Activated naive CD4-positive, alpha-beta T cell treated with anti-CD3 and anti-CD28 coated beads, Interleukin-2, amount 50 U/mL, for 16 hours (primary cell): Measurements from ENCODE around the gene SLC5A11.

ENCODE experiments used
- DNase-seq: peaks from one replicate; pipeline ENCODE4 v3.0.0-alpha.2; 2020

SLC5A11 gene

DNA sequence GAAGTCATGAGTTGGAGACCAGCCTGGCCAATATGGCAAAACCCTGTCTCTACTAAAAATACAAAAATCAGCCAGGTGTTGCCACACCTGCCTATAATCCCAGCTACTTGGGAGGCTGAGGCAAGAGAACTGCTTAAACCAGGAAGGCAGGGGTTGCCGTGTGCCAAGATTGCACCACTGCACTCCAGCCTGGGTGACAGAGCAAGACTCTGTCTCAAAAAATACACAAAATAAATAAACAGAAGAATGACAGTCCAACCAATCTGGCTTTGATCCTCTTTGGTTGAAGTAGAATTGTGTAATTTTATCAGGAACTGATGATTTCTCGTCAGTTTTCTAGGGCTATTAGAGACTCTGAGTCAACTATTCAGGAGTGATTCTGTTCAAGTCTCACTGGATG is 79.4 kb downstream of the SLC5A11 start:
- DNase-seq: no peak

DNA sequence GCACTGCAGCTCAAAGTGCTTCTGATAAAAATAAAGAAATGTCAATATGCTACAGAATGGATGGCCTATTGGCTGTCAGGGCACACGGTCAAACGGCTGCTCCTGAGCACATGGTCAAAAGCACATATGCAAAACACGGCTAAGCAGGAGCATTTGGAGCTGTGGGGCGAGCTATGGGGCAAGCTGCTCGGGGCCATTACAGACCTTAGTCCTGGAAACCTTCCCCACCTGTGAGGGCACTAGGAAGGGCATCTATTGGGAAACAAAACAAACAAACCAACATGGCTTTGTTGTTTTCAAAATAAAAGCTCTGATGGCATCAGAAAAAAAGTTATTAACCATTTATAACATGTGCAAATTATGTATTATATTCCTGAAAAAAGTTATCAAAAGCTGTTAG is 83.6 kb downstream of the SLC5A11 start:
- DNase-seq: no peak

DNA sequence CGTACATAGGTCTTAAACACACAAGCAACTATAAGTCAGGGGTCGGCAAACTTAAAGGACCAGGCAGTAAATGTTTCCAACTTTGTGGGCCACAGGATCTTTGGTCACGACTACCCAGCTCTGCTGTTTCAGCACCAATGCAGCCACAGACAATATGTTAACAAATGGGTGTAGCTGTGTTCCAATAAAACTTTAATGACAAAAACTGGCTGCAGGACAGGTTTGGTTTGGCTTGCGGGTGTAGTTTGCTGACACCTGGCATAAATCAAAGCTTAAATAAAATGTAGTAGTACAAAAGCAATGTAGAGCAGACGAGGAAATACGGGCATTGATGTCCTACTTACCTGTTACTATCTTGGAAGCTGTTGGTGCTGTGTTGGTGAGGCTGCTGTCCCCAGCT is 84.7 kb downstream of the SLC5A11 start:
- no peak for DNase-seq

DNA sequence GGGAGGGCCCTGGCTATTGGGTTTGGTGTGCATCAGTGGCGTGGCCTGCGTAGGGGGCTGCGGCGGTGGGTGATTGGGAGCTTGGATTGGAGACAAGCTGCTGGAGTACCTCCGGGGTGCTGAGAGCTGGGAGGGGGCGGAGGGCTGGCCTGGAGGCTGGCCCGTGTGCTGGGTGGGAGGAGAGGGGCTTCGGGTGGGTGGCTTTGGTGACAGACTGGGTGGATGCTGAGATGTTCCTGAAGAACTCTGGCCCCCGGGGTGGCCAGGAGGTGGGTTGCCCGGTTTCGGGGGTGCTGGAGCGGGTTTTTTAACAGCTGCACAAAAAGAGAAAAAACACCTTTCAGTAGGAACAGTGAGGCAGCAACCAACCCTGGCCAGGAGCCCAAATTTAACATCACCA is 85.3 kb downstream of the SLC5A11 start:
- DNase-seq: no peak

DNA sequence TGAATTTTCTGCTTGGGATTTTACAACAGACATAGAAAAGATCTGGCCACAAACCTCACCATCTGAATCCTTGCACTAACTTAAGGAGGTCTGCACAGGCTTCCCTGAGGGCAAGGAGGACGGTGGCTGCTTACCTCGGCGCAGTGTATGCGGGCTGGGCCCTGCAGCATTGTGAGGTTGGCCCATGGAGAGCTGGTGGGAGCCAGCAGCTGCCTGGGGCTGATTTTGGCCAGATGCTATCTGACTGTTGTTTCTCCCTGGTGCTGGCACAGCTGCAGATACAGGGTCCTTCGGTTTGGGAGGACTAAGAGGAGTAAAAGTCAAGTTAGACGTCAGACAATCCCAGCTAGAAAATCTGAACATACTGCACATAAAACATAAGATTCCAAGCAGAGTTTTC is 89.6 kb downstream of the SLC5A11 start:
- DNase-seq: no peak

DNA sequence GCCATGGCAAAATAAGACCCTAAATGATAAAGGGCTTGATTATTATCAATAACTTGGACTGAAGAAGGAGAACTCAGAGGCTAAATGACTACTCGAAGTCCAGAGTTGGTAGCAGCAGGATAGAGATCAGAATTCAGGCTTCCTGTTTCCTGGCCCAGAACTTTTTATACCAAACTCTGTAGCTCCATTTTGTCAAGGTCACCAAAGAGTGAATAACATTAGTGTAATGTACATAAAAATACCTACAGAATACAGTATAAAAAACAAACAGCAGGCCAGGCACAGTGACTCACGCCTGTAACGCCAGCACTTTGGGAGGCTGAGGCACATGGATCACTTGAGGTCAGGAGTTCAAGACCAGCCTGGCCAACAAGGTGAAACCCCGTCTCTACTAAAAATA is 90.4 kb downstream of the SLC5A11 start:
- DNase-seq: no peak

DNA sequence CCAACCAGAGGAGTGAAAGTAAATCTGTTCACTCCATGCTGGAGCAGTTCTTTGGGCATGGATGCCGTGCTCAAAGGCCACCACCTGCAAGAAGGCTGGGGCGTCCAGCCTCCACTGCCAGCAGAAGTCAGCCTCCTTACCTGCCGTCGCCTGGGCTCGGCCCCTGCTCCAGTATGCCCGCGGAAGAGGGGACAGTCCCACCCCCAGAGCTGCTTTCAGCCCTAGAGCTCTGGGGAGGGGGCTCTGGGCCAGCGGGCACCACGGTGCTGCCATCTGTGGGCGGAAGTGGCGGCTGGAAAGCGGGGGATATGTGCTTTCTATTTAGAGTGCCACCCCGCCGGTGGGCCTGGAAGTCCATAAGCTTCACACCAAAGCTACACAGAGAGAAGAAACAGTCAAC is 93.5 kb downstream of the SLC5A11 start:
- DNase-seq: no peak

DNA sequence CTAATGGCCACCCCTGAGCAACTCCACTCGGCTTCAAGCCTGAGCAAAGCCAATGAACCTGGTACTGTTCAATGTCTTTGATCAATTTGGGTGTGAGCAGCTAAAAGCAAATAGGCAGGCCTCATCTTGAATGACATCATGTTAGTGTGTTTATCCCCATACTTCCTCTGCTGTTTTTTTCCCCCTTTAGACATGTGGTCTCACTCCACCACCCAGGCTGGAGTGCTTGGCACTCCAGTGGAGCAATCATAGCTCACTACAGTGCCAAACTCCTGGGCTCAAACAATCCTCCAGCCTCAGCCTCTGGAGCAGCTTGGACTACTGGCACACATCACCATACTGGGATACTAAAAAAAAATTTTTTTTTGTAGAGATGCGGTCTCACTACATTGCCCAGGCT is 94.0 kb downstream of the SLC5A11 start:
- DNase-seq: no peak

DNA sequence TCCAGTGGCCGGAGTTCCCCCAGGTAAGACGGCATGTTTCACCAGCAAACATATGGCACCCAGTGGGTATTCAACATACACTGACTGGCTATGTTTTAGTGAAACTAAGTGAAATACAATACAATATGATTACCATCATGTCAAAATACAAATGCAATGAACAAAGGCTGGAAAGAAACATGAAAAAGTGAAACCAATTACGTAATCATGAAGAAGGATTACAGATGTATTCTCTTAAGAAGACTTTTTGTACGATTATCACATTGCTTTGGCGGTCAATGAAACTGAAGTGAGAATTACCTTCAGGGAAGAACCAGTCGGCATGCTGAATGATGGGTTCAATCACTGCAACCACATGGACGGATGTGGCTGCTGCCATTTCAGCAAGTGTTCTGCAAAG is 97.7 kb downstream of the SLC5A11 start:
- no peak for DNase-seq

DNA sequence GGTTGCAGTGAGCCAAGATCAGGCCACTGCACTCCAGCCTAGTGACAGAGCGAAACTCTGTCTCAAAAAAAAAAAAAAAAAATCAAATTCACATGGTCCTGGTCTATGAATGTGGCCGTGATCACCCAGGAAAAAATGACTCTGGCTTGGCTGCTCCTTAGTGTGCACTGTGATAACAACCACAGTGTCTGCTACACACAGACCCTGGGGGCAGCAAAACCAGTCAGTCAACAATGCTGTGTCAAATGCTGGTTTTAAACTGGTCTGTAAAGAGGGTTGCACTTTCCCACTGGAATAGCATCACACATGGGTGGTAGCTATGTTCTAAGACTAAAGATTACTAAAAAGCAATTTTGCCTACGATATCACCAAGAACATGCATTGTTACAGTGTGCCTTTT is 98.4 kb downstream of the SLC5A11 start:
- no peak for DNase-seq

DNA sequence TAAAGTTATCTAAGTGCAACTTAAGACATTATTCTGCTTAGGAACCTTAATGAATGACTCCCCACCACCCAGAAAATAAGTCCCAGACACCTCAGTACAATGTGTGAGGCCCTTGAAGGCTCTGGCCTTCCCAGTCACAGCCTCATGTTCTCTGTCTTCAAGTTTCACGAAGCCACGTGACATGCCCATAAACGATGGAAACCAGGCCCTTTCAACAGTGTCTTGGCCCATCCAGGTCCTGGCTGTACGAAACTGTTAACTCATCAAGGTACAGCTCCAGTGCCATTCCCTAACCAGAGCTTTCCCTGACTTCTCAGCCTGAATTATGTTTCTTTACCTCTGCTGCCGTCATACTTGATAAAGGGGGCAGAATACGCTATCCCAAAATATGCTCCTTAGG is 100.4 kb downstream of the SLC5A11 start:
- DNase-seq: no peak

DNA sequence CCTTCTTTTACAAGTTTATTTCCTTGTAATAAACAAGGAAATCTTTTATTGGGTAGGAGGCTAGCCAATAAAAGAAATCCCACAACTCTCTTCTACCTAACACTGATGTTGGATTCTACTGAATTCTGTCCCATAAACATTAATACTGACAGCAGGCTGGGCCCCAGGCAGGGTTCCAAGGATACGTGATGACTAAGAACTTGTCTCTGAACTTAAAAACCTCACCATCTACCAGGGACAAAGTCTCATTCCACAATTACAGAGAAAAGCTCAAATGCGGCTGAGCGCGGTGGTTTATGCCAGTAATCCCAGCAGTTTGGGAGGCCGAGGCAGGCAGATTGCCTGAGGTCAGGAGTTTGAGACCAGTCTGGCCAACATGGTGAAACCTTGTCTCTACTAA is 104.5 kb downstream of the SLC5A11 start:
- DNase-seq: no peak

DNA sequence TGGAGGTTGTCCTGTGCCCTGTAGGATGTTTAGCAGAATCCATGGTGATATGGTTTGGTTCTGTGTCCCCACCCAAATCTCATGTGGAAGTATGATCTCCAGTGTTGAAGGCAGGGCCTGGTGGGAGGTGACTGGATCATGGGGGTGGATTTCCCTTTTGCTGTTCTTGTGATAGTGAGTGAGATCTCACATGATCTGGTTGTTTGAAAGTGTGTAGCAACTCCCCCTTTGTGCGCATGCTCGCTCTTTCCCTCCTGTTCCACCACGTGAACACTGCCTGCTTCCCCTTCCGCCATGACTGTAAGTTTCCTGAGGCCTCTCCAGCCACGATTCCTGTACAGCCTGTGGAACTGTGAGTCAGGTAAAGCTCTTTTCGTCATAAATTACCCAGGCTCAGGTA is 107.5 kb downstream of the SLC5A11 start:
- no peak for DNase-seq

DNA sequence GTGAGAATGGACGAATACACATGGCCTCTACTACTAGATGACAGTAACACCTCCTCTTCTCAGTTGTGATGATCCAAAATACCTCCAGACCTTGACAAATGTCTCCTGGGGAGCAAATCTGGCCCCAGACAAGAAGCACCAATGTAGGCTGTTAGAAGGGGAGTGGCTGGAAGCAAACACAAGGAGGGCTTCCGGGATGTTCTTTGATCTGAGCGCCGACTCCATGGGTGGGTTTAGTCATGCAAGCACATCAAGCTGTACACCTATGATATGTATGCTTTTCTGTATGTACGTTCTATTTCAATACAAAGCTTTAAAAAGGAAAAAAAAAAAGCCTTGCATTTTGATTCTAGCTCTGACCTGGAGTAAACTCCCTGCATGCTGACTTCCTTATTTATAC is 108.0 kb downstream of the SLC5A11 start:
- no peak for DNase-seq

DNA sequence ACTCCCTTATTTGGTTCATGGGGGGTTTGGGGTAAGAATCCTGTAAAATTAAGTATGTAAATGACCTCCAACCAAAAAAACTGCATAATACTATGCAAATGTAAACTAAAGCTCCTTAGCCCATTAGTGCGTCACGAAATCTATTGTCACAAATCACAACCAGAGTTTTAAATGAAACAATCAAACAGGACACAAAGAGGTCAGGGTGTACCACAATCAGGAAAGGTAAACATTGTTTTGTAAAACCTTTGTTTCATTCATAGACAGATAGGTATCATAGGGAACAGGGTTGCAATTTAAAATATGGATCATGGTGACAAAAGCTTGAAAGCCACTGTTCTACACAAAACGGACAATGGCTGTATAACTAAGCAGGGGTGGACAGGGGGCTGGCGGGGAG is 108.4 kb downstream of the SLC5A11 start:
- no peak for DNase-seq

DNA sequence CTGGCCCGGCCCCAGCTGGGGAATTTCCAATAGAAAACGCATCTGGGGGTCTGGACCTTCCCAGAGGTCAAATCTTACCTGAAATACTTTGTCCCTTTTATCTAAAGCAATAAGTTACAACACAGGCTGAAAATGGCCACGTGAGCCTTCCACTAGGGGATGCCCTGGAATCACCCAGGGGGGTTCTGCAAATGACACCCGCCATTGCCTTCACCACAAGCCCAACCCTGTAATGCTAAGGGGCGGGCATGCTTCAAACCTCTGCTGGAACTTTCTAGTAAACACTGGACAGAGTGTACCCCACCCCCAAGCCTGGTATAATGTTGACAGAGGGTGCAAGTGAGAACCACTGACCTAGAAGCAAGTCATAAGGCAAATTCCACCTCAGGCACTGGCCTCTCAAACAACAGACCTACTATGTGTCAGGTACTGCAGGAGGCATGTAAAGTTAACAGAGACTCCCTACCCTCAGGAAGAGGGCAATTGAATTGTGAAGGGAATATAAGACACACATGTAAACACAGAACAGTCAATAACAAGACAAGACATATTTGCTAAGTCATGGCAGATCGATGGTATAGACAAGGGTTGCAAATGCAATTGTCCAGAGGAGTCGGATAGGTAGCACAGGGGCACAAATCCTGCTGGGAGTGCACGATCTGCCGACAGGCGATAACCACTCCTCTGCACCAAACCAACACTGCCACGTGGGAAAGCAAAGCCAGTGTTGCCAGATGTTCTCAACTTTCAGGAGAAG is 110.4 kb downstream of the SLC5A11 start:
- DNase-seq: no peak

DNA sequence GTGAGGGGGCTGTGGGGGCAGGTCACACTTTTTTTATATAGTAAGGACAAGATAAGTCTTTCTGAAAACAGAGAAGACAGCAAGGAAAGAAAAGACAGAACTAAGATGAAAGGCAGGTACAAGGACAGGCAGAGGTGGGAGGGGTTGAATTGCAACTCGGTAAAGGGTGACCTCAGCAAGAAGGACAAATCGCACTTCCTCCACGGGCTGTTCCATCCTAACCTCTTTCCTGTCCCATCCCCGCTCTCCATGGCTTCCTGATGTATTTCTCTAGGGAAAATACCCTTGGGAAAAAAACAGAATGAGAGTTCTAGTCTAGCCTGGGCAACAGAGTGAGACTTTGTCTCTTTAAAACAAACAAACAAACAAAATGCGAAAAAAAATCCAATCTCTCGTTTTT is 112.1 kb downstream of the SLC5A11 start:
- DNase-seq: no peak
